PC-3 (cell line): ENCODE measurements around the gene METTL26. TPM values are rescaled to one million over a fixed set of nuclear protein-coding genes. Genes with fewer than 3 reads are reported as not detected.
A peak's percentile ranks its signal among the peaks of the same experiment; 100 is the strongest.

Source experiments
- ATAC-seq: fragments of 200-7000 bp; cut with Tn5 transposase; 2 replicates; pipeline ENCODE4 v1.9.1; 2020; ENCODE audit warnings: mild to moderate bottlenecking, moderate library complexity
- BruUV-seq: library from RNA; stranded (reverse); fragments of 400-500 nt; replicated peaks from 2 replicates; lab custom pipeline; 2021; lab: Mats Ljungman, UMichigan
- CTCF ChIA-PET: fragments of 300-600 bp; sonication (Branson Sonifier 250); formaldehyde crosslinking; loops from one replicate; lab custom pipeline; 2022; ENCODE audit warnings: antibody characterized with exemption; lab: Charles Lee
- POLR2A ChIA-PET: fragments of 300-600 bp; sonication (Branson Sonifier 250); formaldehyde crosslinking; loops from one replicate; lab custom pipeline; 2022; ENCODE audit warnings: antibody characterized with exemption; ENCODE audit not compliant: unreplicated experiment; lab: Charles Lee
- DNase-seq: peaks from one replicate; pipeline ENCODE4 v3.0.0-alpha.2; 2015
- H2AFZ ChIP-seq: fragments of 300-600 bp; sonication (generic); 2 replicates; pipeline ENCODE4 v1.6.0; 2016; ENCODE audit warnings: antibody characterized with exemption, low read length
- H3F3A ChIP-seq: fragments of 300-600 bp; sonication (generic); one replicate; pipeline ENCODE4 v1.6.0; 2017; ENCODE audit warnings: antibody characterized with exemption, low read length, control low read depth, mild to moderate bottlenecking; ENCODE audit not compliant: unreplicated experiment
- H3K27ac ChIP-seq: fragments of 300-600 bp; sonication (generic); 2 replicates; pipeline ENCODE4 v1.5.1; 2016; ENCODE audit warnings: mild to moderate bottlenecking, low read length
- H3K27me3 ChIP-seq: fragments of 300-600 bp; sonication (generic); 2 replicates; pipeline ENCODE4 v1.6.1; 2016; ENCODE audit warnings: low read length, mixed read lengths
- H3K36me3 ChIP-seq: fragments of 300-600 bp; sonication (generic); 2 replicates; pipeline ENCODE4 v1.6.1; 2016; ENCODE audit warnings: low read depth, mixed run types, low read length, mixed read lengths
- H3K4me1 ChIP-seq: fragments of 300-600 bp; sonication (generic); 2 replicates; pipeline ENCODE4 v1.5.1; 2016; ENCODE audit warnings: low read length; ENCODE audit not compliant: insufficient read depth
- H3K4me2 ChIP-seq: fragments of 300-600 bp; sonication (generic); 2 replicates; pipeline ENCODE4 v1.6.0; 2016; ENCODE audit warnings: low read length
- H3K4me3 ChIP-seq: fragments of 300-600 bp; sonication (generic); 2 replicates; pipeline ENCODE4 v1.5.1; 2016; ENCODE audit warnings: mild to moderate bottlenecking, low read length, mixed read lengths
- H3K79me2 ChIP-seq: fragments of 300-600 bp; sonication (generic); 2 replicates; pipeline ENCODE4 v1.6.1; 2017; ENCODE audit warnings: low read length, mixed read lengths
- H3K9ac ChIP-seq: fragments of 300-600 bp; sonication (generic); 2 replicates; pipeline ENCODE4 v1.6.0; 2016; ENCODE audit warnings: mild to moderate bottlenecking, low read length
- H3K9me2 ChIP-seq: fragments of 300-600 bp; sonication (generic); replicated peaks from 2 replicates; pipeline ENCODE4 v1.6.1; 2016; ENCODE audit warnings: mixed run types, low read length, mixed read lengths
- H3K9me3 ChIP-seq: fragments of 300-600 bp; sonication (generic); 2 replicates; pipeline ENCODE4 v1.6.1; 2016; ENCODE audit warnings: low read length, mixed read lengths
- H4K20me1 ChIP-seq: fragments of 300-600 bp; sonication (generic); 2 replicates; pipeline ENCODE4 v1.6.1; 2016; ENCODE audit warnings: low read length, mixed read lengths
- EZH2 ChIP-seq: fragments of 300-600 bp; sonication (generic); IDR thresholded peaks from one replicate; pipeline ENCODE4 v1.6.1; 2017; ENCODE audit warnings: antibody characterized with exemption, mild to moderate bottlenecking, low read length; ENCODE audit not compliant: unreplicated experiment
- EZH2phosphoT487 ChIP-seq: fragments of 300-600 bp; sonication (generic); IDR thresholded peaks from 2 replicates; pipeline ENCODE4 v1.6.1; 2018; ENCODE audit warnings: mild to moderate bottlenecking, antibody characterized with exemption, low read length, borderline replicate concordance
- intact Hi-C: fragments of 100-400 bp; cut with micrococcal nuclease; formaldehyde crosslinking; loops from 2 replicates; pipeline ENCODE4 v1.9.0; 2023
- total RNA-seq: library from RNA; depleted of rRNA; stranded (reverse); fragments of >200 nt; gene quantifications from 2 replicates; pipeline ENCODE4 v1.2.3, GENCODE V29; 2014
- TF ChIP-seq, protein P1 (sequence below): fragments of 300-600 bp; sonication (generic); conservative IDR thresholded peaks from 2 replicates; pipeline ENCODE4 v1.5.1; 2017; ENCODE audit warnings: antibody characterized with exemption, low read depth, mild to moderate bottlenecking, low read length

METTL26 gene
- total RNA-seq, 1 experiment from 2014 or later, result 179 TPM

DNA sequence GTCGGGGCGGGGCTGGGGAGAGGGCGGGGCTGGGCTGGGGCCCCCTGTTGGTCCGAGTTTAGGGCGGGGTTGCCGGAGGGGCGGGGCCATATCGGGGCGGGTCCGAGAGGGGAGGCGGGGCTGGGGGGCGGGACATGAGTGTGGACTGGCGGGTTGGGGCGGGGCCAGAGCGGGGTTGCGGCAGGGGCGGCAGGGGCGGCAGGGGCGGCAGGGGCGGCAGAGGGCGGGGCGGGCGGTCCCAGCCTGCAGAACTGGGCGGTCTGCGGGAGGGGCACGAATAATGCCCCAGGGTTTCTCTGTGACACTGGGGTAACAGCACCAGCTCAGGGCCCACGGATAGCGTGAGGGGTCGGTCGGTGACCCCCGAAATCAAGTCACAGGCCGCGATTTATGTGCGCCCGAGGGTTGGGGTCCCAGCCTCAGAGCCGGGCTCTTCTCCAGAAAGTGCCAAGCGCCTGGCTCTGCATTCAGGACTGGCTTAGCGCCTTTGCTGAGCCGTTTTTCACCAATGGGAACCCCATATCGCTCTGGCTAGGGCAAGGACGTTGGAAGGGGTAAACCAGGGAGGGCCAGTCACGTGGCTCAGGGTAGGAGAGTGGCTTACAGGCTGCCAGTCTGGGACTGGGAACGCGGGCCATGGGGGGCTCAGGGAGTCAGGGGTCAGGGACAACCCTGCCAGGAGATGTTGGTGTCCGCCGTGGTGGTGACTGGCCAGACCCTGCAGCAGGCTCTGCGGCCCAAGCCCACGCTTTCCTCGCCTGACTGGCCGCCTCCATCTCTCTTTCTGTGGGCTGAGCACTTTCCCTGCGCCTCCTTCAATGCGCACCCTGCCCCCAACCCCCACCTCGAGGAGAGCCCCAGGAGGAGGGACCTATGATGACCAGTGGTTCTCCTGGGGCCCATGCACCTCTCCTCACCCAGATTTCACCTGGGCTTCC lies 1.2 kb upstream of the METTL26 start:
- peak; percentile 71 for DNase-seq
- no TSS peak for BruUV-seq
- POLR2A ChIA-PET, result no interaction called here

DNA sequence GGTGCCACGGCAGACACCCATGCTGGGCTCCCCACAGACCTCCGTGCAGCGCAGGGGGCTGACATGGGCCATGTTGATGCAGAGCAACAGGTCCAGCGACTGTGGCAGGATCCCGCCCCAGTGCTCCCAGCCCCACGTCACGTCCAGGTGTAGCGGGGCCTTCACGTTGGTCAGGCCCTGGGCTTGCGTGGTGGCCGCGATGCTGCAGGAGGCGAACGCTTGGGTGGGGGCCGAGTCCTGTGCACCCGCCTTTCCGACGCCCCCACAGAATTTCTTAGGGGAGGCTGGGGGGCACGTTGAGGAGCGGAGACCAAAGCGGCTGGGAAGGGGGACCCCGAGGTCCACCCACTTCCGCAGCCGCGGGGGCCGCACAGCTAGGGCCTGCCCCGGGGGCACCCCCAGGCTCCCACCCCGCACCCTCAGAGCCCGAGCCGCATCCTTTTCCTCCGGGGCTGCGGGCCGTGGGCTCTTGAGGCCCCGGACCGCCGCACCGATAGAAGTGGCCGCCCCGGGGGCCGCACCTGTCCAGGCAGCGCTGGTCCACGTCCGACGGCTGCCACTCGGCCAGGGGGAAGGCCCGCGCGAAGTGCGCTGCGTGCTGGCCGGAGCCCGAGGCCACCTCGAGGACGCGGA lies 416 bp downstream of the METTL26 start:
- intact Hi-C loops, result loop anchor here (5.0 kb wide), 1 partner anchor 48 kb away; no protein-coding TSS in a partner anchor
- no peaks in the 10 kb centered on the region for H3K9me3 ChIP-seq
- H3K9ac ChIP-seq, result peak overlapping the region; percentile 83
- H3K79me2 ChIP-seq, result peaks cover 12% of the 10 kb centered on the region
- no peaks in the 10 kb centered on the region for H4K20me1 ChIP-seq
- TF ChIP-seq EZH2 (no peak), EZH2phosphoT487 (no peak)
- TF ChIP-seq, protein P1, sequence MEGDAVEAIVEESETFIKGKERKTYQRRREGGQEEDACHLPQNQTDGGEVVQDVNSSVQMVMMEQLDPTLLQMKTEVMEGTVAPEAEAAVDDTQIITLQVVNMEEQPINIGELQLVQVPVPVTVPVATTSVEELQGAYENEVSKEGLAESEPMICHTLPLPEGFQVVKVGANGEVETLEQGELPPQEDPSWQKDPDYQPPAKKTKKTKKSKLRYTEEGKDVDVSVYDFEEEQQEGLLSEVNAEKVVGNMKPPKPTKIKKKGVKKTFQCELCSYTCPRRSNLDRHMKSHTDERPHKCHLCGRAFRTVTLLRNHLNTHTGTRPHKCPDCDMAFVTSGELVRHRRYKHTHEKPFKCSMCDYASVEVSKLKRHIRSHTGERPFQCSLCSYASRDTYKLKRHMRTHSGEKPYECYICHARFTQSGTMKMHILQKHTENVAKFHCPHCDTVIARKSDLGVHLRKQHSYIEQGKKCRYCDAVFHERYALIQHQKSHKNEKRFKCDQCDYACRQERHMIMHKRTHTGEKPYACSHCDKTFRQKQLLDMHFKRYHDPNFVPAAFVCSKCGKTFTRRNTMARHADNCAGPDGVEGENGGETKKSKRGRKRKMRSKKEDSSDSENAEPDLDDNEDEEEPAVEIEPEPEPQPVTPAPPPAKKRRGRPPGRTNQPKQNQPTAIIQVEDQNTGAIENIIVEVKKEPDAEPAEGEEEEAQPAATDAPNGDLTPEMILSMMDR, result no peak
- H3K9me2 ChIP-seq, result no peaks in the 10 kb centered on the region
- H3K4me1 ChIP-seq, result peaks cover 3% of the 10 kb centered on the region; the same call in 1 of the 2 replicates
- CTCF ChIA-PET, result interaction anchor here (0.8 kb wide), 1 partner anchor 45 kb away, joined by 3 read pairs; the partner anchor contains the start of gene RAB40C
- peak overlapping the region; percentile 97 for H3K4me2 ChIP-seq
- no peaks in the 10 kb centered on the region for H3F3A ChIP-seq
- H2AFZ ChIP-seq, result peak overlapping the region; percentile 66
- no peak overlapping the region for H3K27ac ChIP-seq
- H3K27me3 ChIP-seq, result no peaks in the 10 kb centered on the region
- no peaks in the 10 kb centered on the region for H3K36me3 ChIP-seq
- DNase-seq (no peak), ATAC-seq (peak; percentile 16; the same call in 1 of the 2 replicates)
- H3K4me3 ChIP-seq, result peak overlapping the region; percentile 90
- POLR2A ChIA-PET, result interaction anchor here (1.0 kb wide), 1 partner anchor 60 kb away, joined by 4 read pairs; no protein-coding TSS in a partner anchor
- no TSS peak for BruUV-seq

More for the DNA sequence above, 1.2 kb upstream of the METTL26 start:
- Histone ChIP-seq H3F3A (no peaks in the 10 kb centered on the region), H3K27me3 (no peaks in the 10 kb centered on the region), H3K27ac (no peak overlapping the region), H4K20me1 (no peaks in the 10 kb centered on the region), H3K4me2 (peak overlapping the region; percentile 97), H3K79me2 (peaks cover 14% of the 10 kb centered on the region), H3K9me3 (no peaks in the 10 kb centered on the region), H3K4me1 (peaks cover 3% of the 10 kb centered on the region; the same call in 1 of the 2 replicates), H3K4me3 (peak overlapping the region; percentile 90), H3K9me2 (no peaks in the 10 kb centered on the region), H3K9ac (peak overlapping the region; percentile 83; the same call in 1 of the 2 replicates), H2AFZ (peak overlapping the region; percentile 66; the same call in 1 of the 2 replicates), H3K36me3 (no peaks in the 10 kb centered on the region)
- CTCF ChIA-PET, result no interaction called here
- intact Hi-C loops, result loop anchor here (5.0 kb wide), 1 partner anchor 50 kb away; no protein-coding TSS in a partner anchor
- ATAC-seq, result no peak; the same call in 1 of the 2 replicates
- TF ChIP-seq EZH2phosphoT487, result no peak

DNA sequence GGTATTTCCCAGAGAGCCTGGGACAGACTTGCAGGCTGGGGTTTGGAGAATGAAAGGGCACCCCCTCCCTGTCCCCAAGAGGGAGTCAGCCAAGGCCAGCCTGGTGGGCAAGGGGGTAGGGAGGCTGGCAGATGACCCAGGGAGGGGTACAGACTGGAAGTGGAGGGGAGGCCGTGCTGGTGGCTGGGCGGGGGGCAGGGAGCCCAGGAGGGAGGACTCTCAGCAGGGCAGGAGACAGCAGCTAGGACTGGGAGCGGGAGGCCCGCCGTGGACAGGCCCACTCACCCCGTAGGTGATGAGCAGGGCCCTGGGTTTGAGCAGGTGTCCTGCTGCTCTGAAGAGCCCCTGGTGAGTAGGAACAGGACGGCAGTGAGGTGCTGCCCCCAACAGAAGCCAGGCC lies 1.1 kb downstream of the METTL26 start:
- H3K9ac ChIP-seq, result peak overlapping the region; percentile 83; the same call in 1 of the 2 replicates
- H3K9me3 ChIP-seq, result no peaks in the 10 kb centered on the region
- H3K4me2 ChIP-seq, result peak overlapping the region; percentile 97
- POLR2A ChIA-PET, result no interaction called here
- intact Hi-C loops, result loop anchor here (5.0 kb wide), 1 partner anchor 48 kb away; no protein-coding TSS in a partner anchor
- H3K36me3 ChIP-seq, result no peaks in the 10 kb centered on the region
- peak overlapping the region; percentile 90 for H3K4me3 ChIP-seq
- H3K79me2 ChIP-seq, result peaks cover 12% of the 10 kb centered on the region
- TF ChIP-seq, protein P1, result no peak
- TF ChIP-seq EZH2phosphoT487 (no peak), EZH2 (no peak)
- CTCF ChIA-PET, result no interaction called here
- DNase-seq (no peak), ATAC-seq (no peak)
- no TSS peak for BruUV-seq
- no peaks in the 10 kb centered on the region for H3K27me3 ChIP-seq
- H3K27ac ChIP-seq, result no peak overlapping the region
- peaks cover 3% of the 10 kb centered on the region; the same call in 1 of the 2 replicates for H3K4me1 ChIP-seq
- H2AFZ ChIP-seq, result no peak overlapping the region
- H3K9me2 ChIP-seq, result no peaks in the 10 kb centered on the region
- H4K20me1 ChIP-seq, result no peaks in the 10 kb centered on the region
- no peaks in the 10 kb centered on the region for H3F3A ChIP-seq
